Measurements from ENCODE around the gene MORN3. TPM values are rescaled to one million over a fixed set of nuclear protein-coding genes. Genes with fewer than 3 reads are reported as not detected.
A peak's percentile ranks its signal among the peaks of the same experiment; 100 is the strongest.
"Not testable (repeated sequence)": the region's sequence is repeated elsewhere in the genome, so short reads cannot be mapped to it uniquely, and the experiment has no call there.

The MORN3 gene, protein sequence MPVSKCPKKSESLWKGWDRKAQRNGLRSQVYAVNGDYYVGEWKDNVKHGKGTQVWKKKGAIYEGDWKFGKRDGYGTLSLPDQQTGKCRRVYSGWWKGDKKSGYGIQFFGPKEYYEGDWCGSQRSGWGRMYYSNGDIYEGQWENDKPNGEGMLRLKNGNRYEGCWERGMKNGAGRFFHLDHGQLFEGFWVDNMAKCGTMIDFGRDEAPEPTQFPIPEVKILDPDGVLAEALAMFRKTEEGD
- 0.13 TPM in 1 of 2 replicates, not detected in the other for total RNA-seq (2014; rRNA removed; shearing (Covaris generic))
- polyA plus RNA-seq (2016; fragmentation: Nextera tagmentation; extraction: Ambion mirVana) = 0.58 and 0.63 TPM in 2 replicates

DNA sequence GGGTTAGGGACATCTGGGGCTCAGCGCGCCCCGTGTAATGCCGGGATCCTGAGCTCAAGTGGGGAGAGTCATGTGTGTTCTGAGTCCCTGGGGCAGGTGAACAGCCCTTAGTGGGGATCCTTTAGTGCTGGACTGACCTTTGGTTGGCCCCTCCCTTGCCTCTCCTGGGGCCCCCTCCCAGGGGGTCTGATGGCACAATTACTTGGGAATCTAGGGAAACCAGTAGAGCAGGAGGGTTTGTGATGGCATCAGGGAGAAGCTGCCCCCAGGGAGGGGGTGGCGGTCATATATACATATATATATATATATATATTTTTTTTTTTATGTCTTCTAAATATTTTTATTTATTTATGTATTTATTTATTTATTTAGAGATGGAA is at the start of gene MORN3:
MORN3 (minus strand) TSS at position 134 of the 380 bp plus-strand sequence. CDS start 171 bp downstream, outside the sequence.
- in situ Hi-C loops (cut with MboI) = no loop called here
- H2AFZ ChIP-seq = no peak within 1 kb of the TSS

DNA sequence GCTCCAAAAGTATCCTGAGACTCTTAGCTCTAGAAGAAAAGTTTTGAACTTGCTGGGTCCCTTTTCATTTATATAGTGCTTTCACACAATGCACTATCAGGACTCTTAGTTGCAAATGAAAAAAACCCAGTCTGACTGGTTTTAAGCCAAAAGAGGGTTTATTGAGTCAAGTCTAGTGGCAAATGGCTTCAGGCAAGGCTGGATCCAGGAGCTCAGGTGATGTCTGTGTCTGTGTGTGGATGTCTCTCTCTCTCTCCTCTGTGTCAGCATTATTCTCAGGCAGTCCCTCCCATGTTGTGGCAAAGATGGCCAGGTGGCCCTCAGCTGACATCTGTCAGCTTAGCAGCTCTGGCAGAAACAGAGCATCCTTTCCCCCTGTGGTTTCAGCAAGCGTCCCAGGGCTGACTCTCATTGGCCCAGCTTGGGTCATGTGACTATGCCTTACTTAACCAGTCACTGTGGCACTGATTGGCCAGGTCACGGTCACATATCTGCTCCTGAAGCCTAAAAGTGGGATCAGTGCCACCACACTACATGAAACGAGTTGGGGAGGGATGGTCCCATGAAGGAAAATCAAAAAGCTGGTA is 49.3 kb upstream of the MORN3 start:
- H3K27me3 ChIP-seq (replicated peaks; ENCODE audit: insufficient read depth) = no peaks in the 10 kb centered on the region
- H2AFZ ChIP-seq = no peak overlapping the region
- no peaks in the 10 kb centered on the region for H3K9me3 ChIP-seq (ENCODE audit: low read depth)
- H4K20me1 ChIP-seq (ENCODE audit: insufficient read depth) = no peaks in the 10 kb centered on the region
- TF ChIP-seq EZH2 (IDR thresholded peaks at IDR 0.05; ENCODE audit: insufficient read depth, poor library complexity, severe bottlenecking) = no peak
- TF ChIP-seq EZH2phosphoT487 (IDR thresholded peaks at IDR 0.05; ENCODE audit: insufficient read depth, low read depth) = no peak
- peaks cover 81% of the 10 kb centered on the region for H3K79me2 ChIP-seq (ENCODE audit: insufficient read depth)
- H3K4me1 ChIP-seq (ENCODE audit: insufficient read depth) = peaks cover 28% of the 10 kb centered on the region
- H3K4me3 ChIP-seq = no peak overlapping the region
- no peaks in the 10 kb centered on the region for H3K9me2 ChIP-seq (ENCODE audit: insufficient read depth)
- DNase-seq = no peak
- H3K36me3 ChIP-seq (ENCODE audit: low read depth) = no peaks in the 10 kb centered on the region
- H3K9ac ChIP-seq = no peak overlapping the region
- peaks cover 21% of the 10 kb centered on the region for H3F3A ChIP-seq (ENCODE audit: insufficient read depth)
- H3K4me2 ChIP-seq (ENCODE audit: unreplicated experiment) = no peak overlapping the region
- no peak overlapping the region for H3K27ac ChIP-seq
- 93 to 95% methylated on average over 3 of the region's 3 CpGs for WGBS, 2 experiments (ENCODE audit: low coverage in 1 of 2, low lambda C conversion rate in 2 of 2, missing lambda C conversion rate in 2 of 2)
- in situ Hi-C loops (cut with MboI) = no loop called here

More for the DNA sequence above, at the start of gene MORN3:
- Histone ChIP-seq H3K4me1 (ENCODE audit: insufficient read depth) (peaks cover 8% of the 10 kb centered on the region; the same call in 1 of the 2 replicates), H3K27me3 (replicated peaks; ENCODE audit: insufficient read depth) (no peaks in the 10 kb centered on the region), H3K9ac (no peak within 1 kb of the TSS), H3K4me2 (ENCODE audit: unreplicated experiment) (no peak within 1 kb of the TSS), H3K27ac (no peak within 1 kb of the TSS), H3K4me3 (no peak within 1 kb of the TSS), H3K79me2 (ENCODE audit: insufficient read depth) (no peaks in the 10 kb centered on the region), H4K20me1 (ENCODE audit: insufficient read depth) (no peaks in the 10 kb centered on the region), H3K9me3 (ENCODE audit: low read depth) (no peaks in the 10 kb centered on the region), H3K9me2 (ENCODE audit: insufficient read depth) (no peaks in the 10 kb centered on the region), H3K36me3 (ENCODE audit: low read depth) (no peaks in the 10 kb centered on the region), H3F3A (ENCODE audit: insufficient read depth) (no peaks in the 10 kb centered on the region)
- TF ChIP-seq EZH2phosphoT487 (IDR thresholded peaks at IDR 0.05; ENCODE audit: insufficient read depth, low read depth) (no peak), EZH2 (IDR thresholded peaks at IDR 0.05; ENCODE audit: insufficient read depth, poor library complexity, severe bottlenecking) (no peak)
- 89 to 95% methylated on average over 5 of the region's 5 CpGs for WGBS, 2 experiments (ENCODE audit: low coverage in 1 of 2, low lambda C conversion rate in 2 of 2, missing lambda C conversion rate in 2 of 2)
- DNase-seq = no peak

DNA sequence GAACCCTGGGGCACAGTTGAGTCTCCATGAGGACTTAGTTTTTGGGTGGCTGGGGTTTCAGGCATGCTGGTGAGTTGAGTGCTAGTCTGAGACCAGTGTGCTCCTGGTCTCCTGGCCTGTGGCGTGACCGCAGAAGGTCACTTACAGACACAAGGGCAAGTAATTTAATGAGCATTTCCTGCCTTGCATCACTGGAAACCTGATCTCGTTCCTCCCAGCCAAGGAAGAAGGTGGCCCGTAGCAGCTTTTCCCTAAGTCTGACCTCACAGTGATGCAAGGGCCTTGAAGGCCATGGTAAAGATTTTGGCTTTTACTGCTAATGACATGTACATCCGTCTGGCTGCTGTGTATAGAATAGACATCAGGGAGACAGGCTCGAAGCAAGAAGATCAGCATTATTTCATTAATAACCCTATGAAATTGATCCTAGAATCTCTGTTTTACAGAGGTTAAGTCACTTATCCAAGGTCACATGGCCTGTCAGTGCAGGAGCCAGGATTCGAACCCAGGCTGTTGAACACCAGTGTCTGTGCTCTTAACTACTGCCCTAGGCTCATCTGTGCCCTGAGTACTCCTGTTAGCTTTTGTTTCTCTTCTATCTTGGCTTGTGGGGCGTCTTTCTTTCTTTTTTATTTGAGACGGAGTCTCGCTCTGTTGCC is 47.7 kb upstream of the MORN3 start:
- H3K4me2 ChIP-seq (ENCODE audit: unreplicated experiment) = peak overlapping the region; percentile 36
- H3K9ac ChIP-seq = peak overlapping the region; percentile 13; the same call in 1 of the 2 replicates
- H3K4me3 ChIP-seq = no peak overlapping the region
- H3K9me2 ChIP-seq (ENCODE audit: insufficient read depth) = no peaks in the 10 kb centered on the region
- H3K4me1 ChIP-seq (ENCODE audit: insufficient read depth) = peaks cover 32% of the 10 kb centered on the region
- no peaks in the 10 kb centered on the region for H3K36me3 ChIP-seq (ENCODE audit: low read depth)
- peak overlapping the region; percentile 77 for H3K27ac ChIP-seq
- TF ChIP-seq EZH2phosphoT487 (IDR thresholded peaks at IDR 0.05; ENCODE audit: insufficient read depth, low read depth) = no peak
- TF ChIP-seq EZH2 (IDR thresholded peaks at IDR 0.05; ENCODE audit: insufficient read depth, poor library complexity, severe bottlenecking) = no peak
- in situ Hi-C loops (cut with MboI) = no loop called here
- H3K9me3 ChIP-seq (ENCODE audit: low read depth) = no peaks in the 10 kb centered on the region
- peaks cover 21% of the 10 kb centered on the region for H3F3A ChIP-seq (ENCODE audit: insufficient read depth)
- H4K20me1 ChIP-seq (ENCODE audit: insufficient read depth) = no peaks in the 10 kb centered on the region
- no peak overlapping the region for H2AFZ ChIP-seq
- WGBS, 2 experiments (ENCODE audit: low coverage in 1 of 2, low lambda C conversion rate in 2 of 2, missing lambda C conversion rate in 2 of 2) = 67 to 68% methylated on average over 10 of the region's 10 CpGs
- H3K79me2 ChIP-seq (ENCODE audit: insufficient read depth) = peaks cover 75% of the 10 kb centered on the region
- no peaks in the 10 kb centered on the region for H3K27me3 ChIP-seq (replicated peaks; ENCODE audit: insufficient read depth)
- DNase-seq = peak; percentile 81

DNA sequence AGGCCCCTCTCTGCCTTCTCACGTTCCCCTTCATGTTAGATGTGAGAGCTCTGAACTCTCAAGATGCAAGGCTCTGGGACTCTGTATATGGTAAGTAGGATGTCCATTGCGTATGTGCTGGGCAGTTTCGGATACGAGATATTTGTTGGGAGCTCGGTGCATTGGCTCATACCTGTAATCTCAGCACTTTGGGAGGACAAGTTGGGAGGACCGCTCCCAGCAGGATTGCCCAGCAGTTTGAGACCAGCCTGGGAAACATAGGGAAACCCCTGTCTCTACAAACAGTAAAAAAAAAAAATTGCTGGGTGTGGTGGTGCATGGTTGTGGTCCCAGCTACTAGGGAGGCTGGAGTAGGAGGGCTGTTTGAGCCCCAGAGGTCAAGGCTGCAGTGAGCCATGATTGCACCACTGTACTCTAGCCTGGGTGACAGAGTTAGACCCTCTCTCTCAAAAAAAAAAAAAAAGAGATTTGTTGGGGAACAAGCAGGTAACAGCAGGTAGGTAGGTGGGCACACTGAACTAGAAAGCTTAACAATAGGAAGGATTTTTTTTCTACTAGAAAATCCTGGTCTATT is 46.5 kb upstream of the MORN3 start:
- H3K4me3 ChIP-seq = no peak overlapping the region
- in situ Hi-C loops (cut with MboI) = no loop called here
- H3K27me3 ChIP-seq (replicated peaks; ENCODE audit: insufficient read depth) = no peaks in the 10 kb centered on the region
- WGBS, 2 experiments (ENCODE audit: low coverage in 1 of 2, low lambda C conversion rate in 2 of 2, missing lambda C conversion rate in 2 of 2) = 78 to 80% methylated on average over 6 of the region's 6 CpGs
- peaks cover 63% of the 10 kb centered on the region for H3K79me2 ChIP-seq (ENCODE audit: insufficient read depth)
- no peak overlapping the region for H3K9ac ChIP-seq
- DNase-seq = no peak
- no peak overlapping the region for H3K27ac ChIP-seq
- peaks cover 21% of the 10 kb centered on the region for H3F3A ChIP-seq (ENCODE audit: insufficient read depth)
- H3K36me3 ChIP-seq (ENCODE audit: low read depth) = no peaks in the 10 kb centered on the region
- H3K4me2 ChIP-seq (ENCODE audit: unreplicated experiment) = no peak overlapping the region
- no peak overlapping the region for H2AFZ ChIP-seq
- no peaks in the 10 kb centered on the region for H3K9me3 ChIP-seq (ENCODE audit: low read depth)
- no peaks in the 10 kb centered on the region for H4K20me1 ChIP-seq (ENCODE audit: insufficient read depth)
- no peaks in the 10 kb centered on the region for H3K9me2 ChIP-seq (ENCODE audit: insufficient read depth)
- H3K4me1 ChIP-seq (ENCODE audit: insufficient read depth) = peaks cover 40% of the 10 kb centered on the region
- no peak for TF ChIP-seq EZH2 (IDR thresholded peaks at IDR 0.05; ENCODE audit: insufficient read depth, poor library complexity, severe bottlenecking)
- no peak for TF ChIP-seq EZH2phosphoT487 (IDR thresholded peaks at IDR 0.05; ENCODE audit: insufficient read depth, low read depth)

DNA sequence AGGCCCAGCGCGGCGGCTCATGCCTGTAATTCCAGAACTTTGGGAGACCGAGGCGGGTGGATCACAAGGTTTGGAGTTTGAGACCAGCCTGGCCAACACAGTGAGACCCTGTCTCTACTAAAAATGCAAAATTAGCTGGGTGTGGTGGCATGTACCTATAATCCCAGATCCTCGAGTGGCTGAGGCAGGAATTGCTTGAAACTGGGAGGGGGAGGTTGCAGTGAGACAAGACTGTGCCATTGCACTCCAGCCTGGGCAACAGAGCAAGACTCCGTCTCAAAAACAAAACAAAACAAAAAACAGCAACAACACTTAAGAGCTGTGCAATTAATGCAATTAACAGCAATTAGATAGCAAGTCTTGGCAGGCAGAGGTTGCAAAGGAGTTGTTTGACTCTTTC is 45.6 kb upstream of the MORN3 start:
- WGBS, 2 experiments (ENCODE audit: low coverage in 1 of 2, low lambda C conversion rate in 2 of 2, missing lambda C conversion rate in 2 of 2) = 92 to 96% methylated on average over 7 of the region's 7 CpGs
- H2AFZ ChIP-seq; H3K4me2 ChIP-seq (ENCODE audit: unreplicated experiment); H3K9me3 ChIP-seq (ENCODE audit: low read depth); H4K20me1 ChIP-seq (ENCODE audit: insufficient read depth); in situ Hi-C loops (cut with MboI); H3K27ac ChIP-seq; DNase-seq; H3K36me3 ChIP-seq (ENCODE audit: low read depth); H3K27me3 ChIP-seq (replicated peaks; ENCODE audit: insufficient read depth); H3K9ac ChIP-seq; H3K4me3 ChIP-seq; H3K9me2 ChIP-seq (ENCODE audit: insufficient read depth): not testable (repeated sequence)
- H3K4me1 ChIP-seq (ENCODE audit: insufficient read depth) = peaks cover 33% of the 10 kb centered on the region
- peaks cover 22% of the 10 kb centered on the region for H3F3A ChIP-seq (ENCODE audit: insufficient read depth)
- peaks cover 59% of the 10 kb centered on the region for H3K79me2 ChIP-seq (ENCODE audit: insufficient read depth)

Data from GM23248 (cell line).